Astrocyte of the cerebellum (primary cell): ENCODE results near the gene ORC1.

Experiments
- DNase-seq: peaks from one replicate; pipeline ENCODE4 v3.0.0-alpha.2; 2011; ENCODE audit warnings: low read depth
- H3K4me3 ChIP-seq: 2 replicates; pipeline ENCODE4 v1.5.1; 2011; ENCODE audit warnings: mild to moderate bottlenecking, low read depth, low read length, moderate library complexity
- in situ Hi-C: cut with HindIII; loops from 2 replicates; pipeline ENCODE4 v1.10.0; 2017; ENCODE audit warnings: low sequenced_read_pairs
- TF ChIP-seq, protein P1 (sequence below): IDR thresholded peaks from 2 replicates; pipeline ENCODE4 v1.5.1; 2012; ENCODE audit warnings: low read length, low read depth, moderate library complexity, mild to moderate bottlenecking; ENCODE audit errors: missing control alignments

The ORC1 gene

DNA sequence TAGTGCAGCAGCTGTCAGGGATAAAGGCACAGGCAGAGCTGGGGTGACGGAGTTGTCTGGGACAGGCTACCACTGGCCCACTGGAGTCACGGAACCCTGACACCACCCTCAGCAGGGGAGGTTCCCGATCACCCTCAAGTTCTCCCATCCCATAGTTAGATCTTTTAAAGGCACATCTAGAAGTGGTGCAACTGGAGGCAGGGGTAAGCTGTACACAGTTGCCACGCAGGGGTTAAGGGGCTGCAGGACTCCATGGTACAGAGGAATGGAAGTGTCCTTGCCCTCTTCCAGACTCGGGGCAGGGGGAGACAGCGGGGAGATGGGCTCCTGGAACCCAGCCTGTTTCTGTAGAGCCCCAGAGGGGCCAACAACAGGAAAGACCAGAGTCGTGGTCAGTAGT lies 51.5 kb downstream of the ORC1 start:
- no peak overlapping the region for H3K4me3 ChIP-seq
- TF ChIP-seq, protein P1, sequence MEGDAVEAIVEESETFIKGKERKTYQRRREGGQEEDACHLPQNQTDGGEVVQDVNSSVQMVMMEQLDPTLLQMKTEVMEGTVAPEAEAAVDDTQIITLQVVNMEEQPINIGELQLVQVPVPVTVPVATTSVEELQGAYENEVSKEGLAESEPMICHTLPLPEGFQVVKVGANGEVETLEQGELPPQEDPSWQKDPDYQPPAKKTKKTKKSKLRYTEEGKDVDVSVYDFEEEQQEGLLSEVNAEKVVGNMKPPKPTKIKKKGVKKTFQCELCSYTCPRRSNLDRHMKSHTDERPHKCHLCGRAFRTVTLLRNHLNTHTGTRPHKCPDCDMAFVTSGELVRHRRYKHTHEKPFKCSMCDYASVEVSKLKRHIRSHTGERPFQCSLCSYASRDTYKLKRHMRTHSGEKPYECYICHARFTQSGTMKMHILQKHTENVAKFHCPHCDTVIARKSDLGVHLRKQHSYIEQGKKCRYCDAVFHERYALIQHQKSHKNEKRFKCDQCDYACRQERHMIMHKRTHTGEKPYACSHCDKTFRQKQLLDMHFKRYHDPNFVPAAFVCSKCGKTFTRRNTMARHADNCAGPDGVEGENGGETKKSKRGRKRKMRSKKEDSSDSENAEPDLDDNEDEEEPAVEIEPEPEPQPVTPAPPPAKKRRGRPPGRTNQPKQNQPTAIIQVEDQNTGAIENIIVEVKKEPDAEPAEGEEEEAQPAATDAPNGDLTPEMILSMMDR, result no peak
- in situ Hi-C loops, result no loop called here
- no peak for DNase-seq

DNA sequence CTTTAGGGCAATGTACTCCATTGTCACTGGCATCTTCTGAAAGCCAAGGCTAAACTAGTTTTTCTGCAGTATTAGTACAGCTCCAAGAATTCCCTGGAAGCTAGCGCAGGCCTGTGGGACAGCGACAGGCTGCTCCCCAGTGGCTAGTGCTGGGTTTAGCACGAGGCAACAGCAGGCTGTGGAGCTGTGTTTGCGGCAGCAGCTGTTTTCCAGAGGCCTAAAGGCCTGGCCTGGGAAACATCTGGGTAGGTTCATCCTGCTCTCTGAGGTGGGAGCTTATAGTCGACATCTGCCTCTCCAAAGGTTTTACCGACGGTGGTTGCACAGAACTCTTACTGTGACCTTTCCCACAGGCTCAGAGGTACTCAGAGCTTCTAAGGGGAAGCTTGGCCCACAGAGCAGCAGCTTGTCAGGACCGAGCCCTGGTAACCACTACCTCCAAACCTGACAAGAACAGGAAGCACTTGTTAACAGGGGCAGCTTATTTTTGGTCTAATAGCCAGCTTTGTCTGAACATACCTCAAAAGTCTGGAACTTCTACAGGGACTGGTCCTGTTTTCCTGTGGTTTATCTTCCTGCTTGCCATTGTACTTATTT lies 55.4 kb downstream of the ORC1 start:
- in situ Hi-C loops, result no loop called here
- TF ChIP-seq, protein P1, result peak; percentile 39
- no peak overlapping the region for H3K4me3 ChIP-seq
- peak; percentile 6 for DNase-seq

DNA sequence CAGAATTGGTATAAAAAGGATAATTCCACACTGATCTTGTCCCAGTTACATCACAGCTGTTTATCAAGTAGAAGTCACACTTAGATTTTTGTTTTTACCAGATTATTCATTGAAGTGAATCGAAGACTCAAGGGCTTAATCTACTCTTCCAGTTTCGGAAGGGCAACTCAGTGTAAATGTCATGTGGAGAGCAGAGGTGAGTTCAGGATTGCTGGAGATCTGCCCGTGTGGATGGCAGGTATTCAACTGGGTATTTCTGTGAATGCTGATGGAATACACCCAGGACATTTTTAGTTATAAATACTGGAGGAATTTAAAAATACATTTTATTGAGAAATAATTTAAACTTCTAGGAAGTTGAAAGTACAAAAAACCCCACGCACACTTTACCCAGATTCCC lies 57.6 kb downstream of the ORC1 start:
- no peak for DNase-seq
- H3K4me3 ChIP-seq, result no peak overlapping the region
- in situ Hi-C loops, result no loop called here
- TF ChIP-seq, protein P1, result no peak

DNA sequence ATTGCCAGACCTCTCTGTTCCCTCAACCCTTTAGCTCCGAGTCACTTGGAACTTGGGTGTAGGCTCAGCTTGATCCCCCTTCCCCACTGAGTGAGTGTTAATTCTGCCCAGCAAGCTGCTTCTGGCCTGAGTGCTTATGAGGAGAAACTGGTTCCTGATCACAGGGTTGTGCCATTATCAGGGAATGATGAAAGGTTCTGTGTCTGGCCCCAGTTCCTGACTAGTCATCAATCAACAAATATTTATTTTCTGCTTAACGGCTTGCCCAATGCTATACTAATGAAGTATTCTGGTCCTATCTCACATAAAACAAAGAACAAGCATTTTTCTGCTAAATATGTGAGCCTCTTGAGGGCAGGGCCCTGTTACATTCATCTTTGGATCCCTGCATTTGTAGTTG lies 59.0 kb downstream of the ORC1 start:
- no peak overlapping the region for H3K4me3 ChIP-seq
- no peak for DNase-seq
- TF ChIP-seq, protein P1, result no peak
- in situ Hi-C loops, result no loop called here

DNA sequence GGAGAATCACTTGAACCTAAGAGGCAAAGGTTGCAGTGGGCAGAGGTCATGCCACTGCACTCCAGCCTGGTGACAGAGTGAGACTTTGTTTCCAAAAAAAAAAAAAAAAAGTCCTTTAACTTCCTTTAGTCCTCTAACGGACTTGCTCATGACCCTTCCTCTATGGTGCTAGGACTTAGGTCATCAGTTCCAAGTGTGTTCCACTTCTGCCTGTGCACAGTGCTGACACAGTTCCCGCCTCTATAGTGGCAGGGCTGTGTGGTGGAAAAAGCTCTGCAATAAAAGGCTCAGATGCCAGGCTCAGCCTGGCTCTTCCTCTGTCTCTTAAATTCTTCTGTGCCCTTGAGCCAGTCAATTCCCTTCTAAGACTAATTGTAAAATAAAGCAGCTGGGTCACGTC lies 60.2 kb downstream of the ORC1 start:
- TF ChIP-seq, protein P1, result no peak
- DNase-seq, result no peak
- no peak overlapping the region for H3K4me3 ChIP-seq
- in situ Hi-C loops, result no loop called here

DNA sequence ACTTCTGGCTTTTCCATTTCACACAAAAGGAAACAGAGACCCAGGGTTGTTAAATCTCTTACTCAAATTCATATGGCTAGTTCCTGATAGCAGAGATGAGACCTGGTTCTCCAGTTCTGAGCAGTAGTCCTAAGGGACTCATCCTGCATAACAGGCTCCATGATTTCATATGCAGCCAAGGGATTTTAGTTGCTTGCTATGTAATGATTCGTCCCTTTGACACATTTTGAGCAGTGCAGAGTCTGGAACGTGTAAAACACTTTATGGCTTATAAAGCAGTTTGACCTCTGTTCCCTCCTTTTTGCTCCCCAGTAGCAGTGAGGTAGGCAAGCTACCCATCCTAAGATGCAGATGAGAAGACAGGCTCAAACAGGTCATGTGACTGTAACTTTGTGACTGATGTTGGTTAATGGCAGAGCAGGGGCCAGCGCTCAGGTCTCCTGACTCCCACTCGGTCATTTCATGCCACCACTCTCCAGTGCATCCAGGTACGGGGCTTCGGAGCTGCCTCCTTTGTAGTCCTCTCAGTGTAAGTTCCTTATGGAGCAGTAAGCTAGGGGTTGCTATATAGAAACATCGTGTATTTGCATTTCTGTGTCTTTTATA lies 62.5 kb downstream of the ORC1 start:
- DNase-seq, result no peak

More for the DNA sequence above, 62.5 kb downstream of the ORC1 start:
- in situ Hi-C loops, result no loop called here
- TF ChIP-seq, protein P1, result no peak
- H3K4me3 ChIP-seq, result no peak overlapping the region
